ENCODE data around the gene RNF217.

Gene RNF217

GRCh38 chr6:125095580-125096301 lies 133.5 kb downstream of the RNF217 start:
- DNase-seq (ENCODE audit: insufficient read length) = no peak
- no peak for TF ChIP-seq POLR2AphosphoS5 (IDR thresholded peaks at IDR 0.05; ENCODE audit: low read depth, low read length)
- no peak for TF ChIP-seq TAF1 (IDR thresholded peaks at IDR 0.05; ENCODE audit: borderline replicate concordance, low read depth, low read length)
- TF ChIP-seq POLR2A (IDR thresholded peaks at IDR 0.05; ENCODE audit: low read depth, low read length) = no peak
- FAIRE-seq = no peak

DNA sequence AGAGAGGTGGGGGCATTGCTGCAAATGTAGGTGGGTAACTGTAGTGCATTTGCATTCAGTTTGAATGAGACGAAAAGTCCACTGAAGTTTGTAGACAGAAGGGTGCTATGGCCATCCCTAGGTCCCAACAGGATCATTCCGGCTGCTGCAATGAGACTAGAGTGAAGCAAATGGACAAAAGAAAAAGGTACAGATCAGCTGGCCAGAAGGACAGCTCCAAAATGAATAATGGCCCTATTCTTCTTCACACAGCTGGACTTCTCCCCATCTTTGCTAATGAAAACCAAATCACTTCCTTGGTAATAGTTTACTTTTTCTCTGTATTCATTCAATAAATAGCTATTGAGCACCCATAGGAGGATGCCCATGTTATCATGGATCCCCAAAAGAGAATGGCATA lies 134.9 kb downstream of the RNF217 start:
- TF ChIP-seq POLR2A (IDR thresholded peaks at IDR 0.05; ENCODE audit: low read depth, low read length) = no peak
- TF ChIP-seq TAF1 (IDR thresholded peaks at IDR 0.05; ENCODE audit: borderline replicate concordance, low read depth, low read length) = no peak
- no peak for TF ChIP-seq POLR2AphosphoS5 (IDR thresholded peaks at IDR 0.05; ENCODE audit: low read depth, low read length)
- FAIRE-seq (no peak), DNase-seq (ENCODE audit: insufficient read length) (no peak)

GRCh38 chr6:125098253-125098652 lies 136.0 kb downstream of the RNF217 start:
- FAIRE-seq = no peak
- no peak for DNase-seq (ENCODE audit: insufficient read length)
- no peak for TF ChIP-seq POLR2AphosphoS5 (IDR thresholded peaks at IDR 0.05; ENCODE audit: low read depth, low read length)
- TF ChIP-seq POLR2A (IDR thresholded peaks at IDR 0.05; ENCODE audit: low read depth, low read length) = no peak
- TF ChIP-seq TAF1 (IDR thresholded peaks at IDR 0.05; ENCODE audit: borderline replicate concordance, low read depth, low read length) = no peak

DNA sequence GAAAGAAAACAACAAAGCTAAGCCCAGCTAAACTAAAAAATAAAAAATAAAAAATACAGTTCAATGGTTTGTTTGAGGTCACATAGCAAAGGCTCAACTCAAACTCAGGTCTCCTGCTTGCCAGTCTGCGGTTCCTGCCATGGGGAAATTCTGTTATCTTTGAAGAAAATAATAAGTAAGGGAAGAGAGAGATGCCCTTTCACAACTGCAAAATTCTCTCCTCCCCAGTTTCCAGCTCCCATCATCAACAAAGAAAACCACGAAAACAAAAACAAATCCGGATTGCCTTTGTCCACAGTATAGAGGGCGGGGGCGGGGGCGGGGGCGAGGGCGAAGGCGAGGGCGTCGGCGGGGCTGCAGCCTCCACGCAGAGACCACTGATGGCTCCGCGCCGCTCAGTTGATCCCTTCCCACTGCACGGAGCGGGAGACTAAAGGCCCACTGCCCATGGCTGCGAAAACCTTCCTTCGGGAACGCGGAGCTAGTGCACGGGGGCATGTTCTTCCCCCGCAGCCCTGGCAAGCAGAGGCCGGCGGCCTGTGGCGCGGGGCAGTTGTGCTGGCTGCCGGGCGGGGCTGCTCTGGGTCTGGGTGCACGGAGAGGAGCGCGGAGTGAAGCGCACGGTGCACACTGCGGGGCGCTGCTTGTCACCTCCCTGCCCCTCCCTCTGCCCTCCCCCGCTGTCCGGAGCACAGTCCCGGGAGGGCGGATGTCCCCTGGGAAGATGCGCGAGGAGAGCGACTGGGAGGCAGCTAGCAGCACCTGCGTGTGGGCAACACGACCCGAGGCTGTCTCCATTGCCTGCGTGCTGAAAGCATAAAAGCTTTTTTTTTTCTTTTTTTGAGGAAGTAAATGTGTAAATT lies 137.2 kb downstream of the RNF217 start:
- FAIRE-seq (no peak), DNase-seq (ENCODE audit: insufficient read length) (no peak)
- TF ChIP-seq POLR2A (IDR thresholded peaks at IDR 0.05; ENCODE audit: low read depth, low read length) (no peak), TAF1 (IDR thresholded peaks at IDR 0.05; ENCODE audit: borderline replicate concordance, low read depth, low read length) (no peak), POLR2AphosphoS5 (IDR thresholded peaks at IDR 0.05; ENCODE audit: low read depth, low read length) (no peak)

GRCh38 chr6:125100074-125100652 lies 137.9 kb downstream of the RNF217 start:
- DNase-seq (ENCODE audit: insufficient read length) = no peak
- FAIRE-seq = no peak
- no peak for TF ChIP-seq POLR2A (IDR thresholded peaks at IDR 0.05; ENCODE audit: low read depth, low read length)
- TF ChIP-seq TAF1 (IDR thresholded peaks at IDR 0.05; ENCODE audit: borderline replicate concordance, low read depth, low read length) = no peak
- no peak for TF ChIP-seq POLR2AphosphoS5 (IDR thresholded peaks at IDR 0.05; ENCODE audit: low read depth, low read length)

DNA sequence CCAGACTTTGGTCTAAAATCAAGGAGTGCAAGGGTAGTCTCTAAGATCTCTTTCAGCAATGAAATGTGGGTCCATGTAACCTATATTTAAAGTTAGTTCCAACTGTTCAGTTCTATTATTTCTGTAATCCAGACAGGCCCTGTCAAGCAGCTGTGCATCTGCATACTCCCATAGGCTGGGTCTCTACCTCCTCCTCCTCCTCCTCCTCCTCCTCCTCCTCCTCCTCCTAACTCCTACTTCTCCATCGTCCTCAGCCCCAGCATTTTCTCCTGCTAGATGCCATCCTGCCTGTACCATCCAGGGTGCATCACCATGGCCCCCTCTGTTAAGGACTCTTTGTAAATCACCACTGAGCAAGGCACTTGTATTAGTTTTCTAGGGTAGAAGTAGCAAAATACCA lies 138.9 kb downstream of the RNF217 start:
- TF ChIP-seq POLR2AphosphoS5 (IDR thresholded peaks at IDR 0.05; ENCODE audit: low read depth, low read length) (no peak), POLR2A (IDR thresholded peaks at IDR 0.05; ENCODE audit: low read depth, low read length) (no peak)
- FAIRE-seq = no peak

DNA sequence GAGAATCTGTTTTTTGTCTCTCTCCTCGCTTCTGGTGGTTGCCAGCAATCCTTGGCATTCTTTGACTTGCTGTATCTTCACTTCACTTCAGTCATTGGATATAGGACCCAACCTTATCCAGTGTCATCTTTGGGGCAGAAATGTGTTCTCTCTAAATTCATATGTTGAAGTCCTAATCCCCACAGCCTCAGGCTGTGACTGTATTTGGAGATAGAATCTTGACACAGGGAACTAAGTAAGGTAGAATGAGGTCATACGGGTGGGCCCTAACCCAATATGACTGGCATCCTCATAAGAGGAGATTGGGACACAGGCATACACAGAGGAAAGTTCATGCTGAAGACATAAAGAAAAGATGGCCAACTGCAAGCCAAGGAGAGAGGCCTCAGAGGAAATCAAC lies 139.4 kb downstream of the RNF217 start:
- TF ChIP-seq POLR2A (IDR thresholded peaks at IDR 0.05; ENCODE audit: low read depth, low read length) = no peak
- FAIRE-seq (no peak), DNase-seq (ENCODE audit: insufficient read length) (no peak)

More for the DNA sequence above, 138.9 kb downstream of the RNF217 start:
- DNase-seq (ENCODE audit: insufficient read length) = no peak

GRCh38 chr6:125102411-125102810 lies 140.2 kb downstream of the RNF217 start:
- TF ChIP-seq TAF1 (IDR thresholded peaks at IDR 0.05; ENCODE audit: borderline replicate concordance, low read depth, low read length) (no peak), POLR2AphosphoS5 (IDR thresholded peaks at IDR 0.05; ENCODE audit: low read depth, low read length) (no peak), POLR2A (IDR thresholded peaks at IDR 0.05; ENCODE audit: low read depth, low read length) (no peak)
- no peak for DNase-seq (ENCODE audit: insufficient read length)
- no peak for FAIRE-seq

- TF ChIP-seq POLR2AphosphoS5 (IDR thresholded peaks at IDR 0.05; ENCODE audit: low read depth, low read length) (no peak), POLR2A (IDR thresholded peaks at IDR 0.05; ENCODE audit: low read depth, low read length) (no peak), TAF1 (IDR thresholded peaks at IDR 0.05; ENCODE audit: borderline replicate concordance, low read depth, low read length) (no peak)
- no peak for DNase-seq (ENCODE audit: insufficient read length)
- no peak for FAIRE-seq
Measured at GRCh38 chr6:125102891-125103290, 140.7 kb downstream of the RNF217 start.

- DNase-seq (ENCODE audit: insufficient read length) = no peak
- FAIRE-seq = no peak
- TF ChIP-seq POLR2A (IDR thresholded peaks at IDR 0.05; ENCODE audit: low read depth, low read length) (no peak), POLR2AphosphoS5 (IDR thresholded peaks at IDR 0.05; ENCODE audit: low read depth, low read length) (no peak), TAF1 (IDR thresholded peaks at IDR 0.05; ENCODE audit: borderline replicate concordance, low read depth, low read length) (no peak)
Measured at GRCh38 chr6:125104425-125104824, 142.2 kb downstream of the RNF217 start.

- no peak for DNase-seq (ENCODE audit: insufficient read length)
- no peak for FAIRE-seq
- no peak for TF ChIP-seq POLR2A (IDR thresholded peaks at IDR 0.05; ENCODE audit: low read depth, low read length)
- no peak for TF ChIP-seq TAF1 (IDR thresholded peaks at IDR 0.05; ENCODE audit: borderline replicate concordance, low read depth, low read length)
- TF ChIP-seq POLR2AphosphoS5 (IDR thresholded peaks at IDR 0.05; ENCODE audit: low read depth, low read length) = no peak
Measured at GRCh38 chr6:125107048-125107447, 144.8 kb downstream of the RNF217 start.

GRCh38 chr6:125107896-125108295 lies 145.7 kb downstream of the RNF217 start:
- FAIRE-seq = no peak
- no peak for TF ChIP-seq POLR2AphosphoS5 (IDR thresholded peaks at IDR 0.05; ENCODE audit: low read depth, low read length)
- DNase-seq (ENCODE audit: insufficient read length) = no peak

Measured in GM12892 (cell line).